ENCODE measurements around the gene PDE6G.

PDE6G gene

DNA sequence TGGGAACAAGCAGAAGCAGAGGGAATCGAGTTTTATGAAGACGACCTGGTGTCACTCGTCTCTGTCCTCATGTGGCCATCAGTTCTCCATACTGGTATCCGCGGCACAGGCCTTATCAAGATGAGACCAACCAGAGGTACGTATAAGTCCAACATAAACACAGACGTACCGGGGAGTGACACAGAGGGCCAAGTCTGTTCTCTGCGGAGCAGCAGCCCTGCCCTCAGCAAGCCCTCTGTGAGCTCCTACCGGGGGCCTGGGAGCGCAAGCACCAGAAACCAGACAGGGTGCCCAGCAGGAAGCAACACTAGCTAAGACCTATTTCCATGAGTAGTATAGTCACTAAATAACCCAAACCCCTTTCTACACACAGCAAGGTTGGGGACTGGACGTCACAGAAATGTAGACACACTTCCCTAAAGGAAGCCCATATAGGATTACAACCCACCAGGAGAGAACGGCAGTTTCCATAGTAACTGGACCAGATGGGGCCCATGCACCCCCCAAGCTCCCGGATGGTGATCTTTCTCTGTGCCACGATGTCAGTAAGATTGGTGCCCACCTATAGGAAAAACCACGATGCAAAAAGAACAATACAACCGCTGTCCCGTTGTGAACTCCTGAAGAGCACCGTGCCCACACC, 26.3 kb upstream of the PDE6G start:
- TF ChIP-seq YY1 (IDR thresholded peaks at IDR 0.05; ENCODE audit: low read depth): no peak
- no peak for TF ChIP-seq NFIC (IDR thresholded peaks at IDR 0.05)
- TF ChIP-seq, protein P1, sequence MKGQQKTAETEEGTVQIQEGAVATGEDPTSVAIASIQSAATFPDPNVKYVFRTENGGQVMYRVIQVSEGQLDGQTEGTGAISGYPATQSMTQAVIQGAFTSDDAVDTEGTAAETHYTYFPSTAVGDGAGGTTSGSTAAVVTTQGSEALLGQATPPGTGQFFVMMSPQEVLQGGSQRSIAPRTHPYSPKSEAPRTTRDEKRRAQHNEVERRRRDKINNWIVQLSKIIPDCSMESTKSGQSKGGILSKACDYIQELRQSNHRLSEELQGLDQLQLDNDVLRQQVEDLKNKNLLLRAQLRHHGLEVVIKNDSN (IDR thresholded peaks at IDR 0.05): no peak
- TF ChIP-seq EGR1 (IDR thresholded peaks at IDR 0.05): no peak
- no peak for TF ChIP-seq CEBPB (IDR thresholded peaks at IDR 0.05)
- TF ChIP-seq, protein P2, sequence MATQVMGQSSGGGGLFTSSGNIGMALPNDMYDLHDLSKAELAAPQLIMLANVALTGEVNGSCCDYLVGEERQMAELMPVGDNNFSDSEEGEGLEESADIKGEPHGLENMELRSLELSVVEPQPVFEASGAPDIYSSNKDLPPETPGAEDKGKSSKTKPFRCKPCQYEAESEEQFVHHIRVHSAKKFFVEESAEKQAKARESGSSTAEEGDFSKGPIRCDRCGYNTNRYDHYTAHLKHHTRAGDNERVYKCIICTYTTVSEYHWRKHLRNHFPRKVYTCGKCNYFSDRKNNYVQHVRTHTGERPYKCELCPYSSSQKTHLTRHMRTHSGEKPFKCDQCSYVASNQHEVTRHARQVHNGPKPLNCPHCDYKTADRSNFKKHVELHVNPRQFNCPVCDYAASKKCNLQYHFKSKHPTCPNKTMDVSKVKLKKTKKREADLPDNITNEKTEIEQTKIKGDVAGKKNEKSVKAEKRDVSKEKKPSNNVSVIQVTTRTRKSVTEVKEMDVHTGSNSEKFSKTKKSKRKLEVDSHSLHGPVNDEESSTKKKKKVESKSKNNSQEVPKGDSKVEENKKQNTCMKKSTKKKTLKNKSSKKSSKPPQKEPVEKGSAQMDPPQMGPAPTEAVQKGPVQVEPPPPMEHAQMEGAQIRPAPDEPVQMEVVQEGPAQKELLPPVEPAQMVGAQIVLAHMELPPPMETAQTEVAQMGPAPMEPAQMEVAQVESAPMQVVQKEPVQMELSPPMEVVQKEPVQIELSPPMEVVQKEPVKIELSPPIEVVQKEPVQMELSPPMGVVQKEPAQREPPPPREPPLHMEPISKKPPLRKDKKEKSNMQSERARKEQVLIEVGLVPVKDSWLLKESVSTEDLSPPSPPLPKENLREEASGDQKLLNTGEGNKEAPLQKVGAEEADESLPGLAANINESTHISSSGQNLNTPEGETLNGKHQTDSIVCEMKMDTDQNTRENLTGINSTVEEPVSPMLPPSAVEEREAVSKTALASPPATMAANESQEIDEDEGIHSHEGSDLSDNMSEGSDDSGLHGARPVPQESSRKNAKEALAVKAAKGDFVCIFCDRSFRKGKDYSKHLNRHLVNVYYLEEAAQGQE (IDR thresholded peaks at IDR 0.05; ENCODE audit: low read depth): no peak
- TF ChIP-seq ZBTB7A (IDR thresholded peaks at IDR 0.05; ENCODE audit: low read depth): no peak
- no peak for TF ChIP-seq CREB1 (IDR thresholded peaks at IDR 0.05; ENCODE audit: low read depth)
- no peak for TF ChIP-seq RAD21 (IDR thresholded peaks at IDR 0.05; ENCODE audit: low read depth)
- no peak for TF ChIP-seq TAF1 (IDR thresholded peaks at IDR 0.05; ENCODE audit: low read depth)
- TF ChIP-seq, protein P3, sequence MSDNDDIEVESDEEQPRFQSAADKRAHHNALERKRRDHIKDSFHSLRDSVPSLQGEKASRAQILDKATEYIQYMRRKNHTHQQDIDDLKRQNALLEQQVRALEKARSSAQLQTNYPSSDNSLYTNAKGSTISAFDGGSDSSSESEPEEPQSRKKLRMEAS (IDR thresholded peaks at IDR 0.05): no peak

DNA sequence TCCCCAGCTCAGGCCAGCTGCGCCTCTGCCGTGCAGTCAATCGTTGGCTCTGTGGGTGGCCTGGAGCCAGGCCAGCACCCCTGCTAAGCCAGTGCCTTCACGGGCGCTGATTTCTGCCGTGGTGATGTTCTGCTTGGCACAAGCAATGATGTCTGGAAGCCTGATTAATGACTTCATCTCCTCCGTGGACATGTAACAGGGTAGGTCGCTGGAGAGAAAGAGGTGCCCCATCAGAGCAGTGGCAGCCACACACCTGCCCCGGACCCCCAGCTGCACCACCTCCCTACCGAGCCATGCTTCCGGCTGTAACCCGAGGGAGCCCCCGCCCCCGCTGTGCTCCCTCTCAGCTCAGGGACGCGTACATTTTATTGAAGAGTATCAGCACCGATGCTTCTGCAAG, 25.3 kb upstream of the PDE6G start:
- TF ChIP-seq EP300 (IDR thresholded peaks at IDR 0.05; ENCODE audit: borderline replicate concordance) (peak; percentile 54), FOXM1 (IDR thresholded peaks at IDR 0.05; ENCODE audit: borderline replicate concordance, low read depth) (no peak), TCF12 (IDR thresholded peaks at IDR 0.05; ENCODE audit: low read depth) (peak; percentile 91), TAF1 (IDR thresholded peaks at IDR 0.05; ENCODE audit: low read depth) (no peak), CEBPB (IDR thresholded peaks at IDR 0.05) (no peak), EGR1 (IDR thresholded peaks at IDR 0.05) (no peak), TEAD4 (IDR thresholded peaks at IDR 0.05) (no peak), NFIC (IDR thresholded peaks at IDR 0.05) (peak; percentile 97), YY1 (IDR thresholded peaks at IDR 0.05; ENCODE audit: low read depth) (no peak), RAD21 (IDR thresholded peaks at IDR 0.05; ENCODE audit: low read depth) (no peak), ZBTB7A (IDR thresholded peaks at IDR 0.05; ENCODE audit: low read depth) (no peak), CREB1 (IDR thresholded peaks at IDR 0.05; ENCODE audit: low read depth) (no peak)
- TF ChIP-seq, protein P2 (IDR thresholded peaks at IDR 0.05; ENCODE audit: low read depth): no peak
- TF ChIP-seq, protein P3 (IDR thresholded peaks at IDR 0.05): no peak
- TF ChIP-seq, protein P1 (IDR thresholded peaks at IDR 0.05): no peak; the same call in 1 of the 2 replicates

DNA sequence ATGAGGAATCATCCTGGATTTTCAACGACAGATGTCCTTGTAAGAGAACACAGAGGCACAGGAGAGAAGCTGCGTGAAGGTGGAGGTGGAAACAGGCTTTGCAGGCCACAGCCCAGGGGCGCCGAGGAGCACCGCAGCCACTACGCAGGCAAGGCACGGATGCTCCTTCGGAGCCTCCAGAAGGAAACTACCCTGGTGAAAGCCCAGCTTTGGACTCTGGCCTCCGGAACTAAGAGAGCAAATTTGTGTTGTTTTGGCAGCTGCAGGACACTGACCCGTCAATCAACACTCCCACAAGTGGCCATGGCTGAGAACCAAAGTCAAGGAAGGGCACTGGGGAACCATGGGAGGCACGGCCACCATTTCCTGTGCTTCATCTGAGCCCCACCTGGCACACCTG, 23.8 kb upstream of the PDE6G start:
- TF ChIP-seq FOXM1 (IDR thresholded peaks at IDR 0.05; ENCODE audit: borderline replicate concordance, low read depth) (no peak), EP300 (IDR thresholded peaks at IDR 0.05; ENCODE audit: borderline replicate concordance) (no peak), TEAD4 (IDR thresholded peaks at IDR 0.05) (no peak), CEBPB (IDR thresholded peaks at IDR 0.05) (no peak), NFIC (IDR thresholded peaks at IDR 0.05) (no peak), RAD21 (IDR thresholded peaks at IDR 0.05; ENCODE audit: low read depth) (no peak), ZBTB7A (IDR thresholded peaks at IDR 0.05; ENCODE audit: low read depth) (no peak), YY1 (IDR thresholded peaks at IDR 0.05; ENCODE audit: low read depth) (no peak), TCF12 (IDR thresholded peaks at IDR 0.05; ENCODE audit: low read depth) (no peak), CREB1 (IDR thresholded peaks at IDR 0.05; ENCODE audit: low read depth) (no peak), EGR1 (IDR thresholded peaks at IDR 0.05) (no peak), TAF1 (IDR thresholded peaks at IDR 0.05; ENCODE audit: low read depth) (no peak)
- TF ChIP-seq, protein P3 (IDR thresholded peaks at IDR 0.05): no peak
- TF ChIP-seq, protein P1 (IDR thresholded peaks at IDR 0.05): no peak
- TF ChIP-seq, protein P2 (IDR thresholded peaks at IDR 0.05; ENCODE audit: low read depth): no peak
